ENCODE measurements around the gene CACNB2.
A peak's percentile ranks its signal among the peaks of the same experiment; 100 is the strongest.

CACNB2 gene

DNA sequence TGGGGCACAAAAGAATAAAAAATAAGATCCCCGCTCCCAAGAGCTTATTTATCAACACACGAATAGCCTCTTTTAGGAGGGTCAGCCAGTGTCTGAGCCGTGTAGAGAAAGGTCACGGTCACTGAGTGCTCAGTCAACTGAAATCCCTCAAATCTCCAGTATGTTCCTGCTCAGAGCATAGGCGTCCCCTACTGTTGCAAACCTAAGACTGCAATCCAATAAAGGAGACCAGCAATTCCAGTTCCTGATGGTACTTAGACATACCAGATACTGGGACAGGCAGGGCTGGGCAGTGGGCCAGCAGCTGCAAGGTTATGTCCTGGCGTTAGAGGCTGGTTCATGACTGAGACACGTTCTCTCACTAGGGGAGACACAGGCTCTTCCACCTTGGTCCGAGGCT, 93.6 kb downstream of the CACNB2 start:
- FAIRE-seq = no peak

DNA sequence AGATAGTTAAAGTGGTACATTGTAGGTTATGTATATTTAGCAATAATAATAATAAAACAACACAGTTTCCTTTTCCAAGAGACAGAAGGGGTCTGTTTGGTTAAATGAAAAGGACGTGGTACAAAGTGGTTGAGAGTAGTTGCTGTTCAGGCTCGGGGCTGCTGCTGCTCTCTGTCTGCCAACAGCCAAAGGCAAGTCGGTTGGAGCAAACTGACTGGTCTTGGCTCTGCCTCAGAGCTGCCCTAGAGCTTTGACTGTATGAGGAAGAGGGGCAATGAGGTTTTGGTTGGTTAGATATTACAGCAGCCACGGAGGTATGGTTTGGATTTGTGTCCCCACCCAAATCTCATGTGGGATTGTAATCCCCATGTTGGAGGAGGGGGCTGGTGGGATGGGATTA, 95.3 kb downstream of the CACNB2 start:
- FAIRE-seq = no peak

DNA sequence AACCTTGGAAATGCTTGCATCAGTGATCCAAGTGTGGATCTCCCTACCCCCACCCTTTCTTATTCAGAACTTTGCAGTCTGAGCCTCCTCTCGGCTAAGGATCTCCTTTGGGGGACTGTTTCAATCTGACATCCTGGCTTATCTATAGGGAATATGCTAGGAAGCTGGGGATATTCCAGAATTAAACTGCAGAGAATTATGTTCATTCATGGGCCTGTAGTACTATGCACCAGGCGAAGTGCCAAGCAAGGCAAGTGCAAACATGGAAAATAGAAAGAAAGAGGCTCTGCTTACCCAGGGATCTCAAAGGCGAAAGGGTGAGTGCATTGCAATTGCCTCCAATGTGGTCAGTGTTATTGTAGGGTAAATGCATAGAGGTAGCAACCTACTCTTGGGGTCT, 96.5 kb downstream of the CACNB2 start:
- FAIRE-seq = no peak

DNA sequence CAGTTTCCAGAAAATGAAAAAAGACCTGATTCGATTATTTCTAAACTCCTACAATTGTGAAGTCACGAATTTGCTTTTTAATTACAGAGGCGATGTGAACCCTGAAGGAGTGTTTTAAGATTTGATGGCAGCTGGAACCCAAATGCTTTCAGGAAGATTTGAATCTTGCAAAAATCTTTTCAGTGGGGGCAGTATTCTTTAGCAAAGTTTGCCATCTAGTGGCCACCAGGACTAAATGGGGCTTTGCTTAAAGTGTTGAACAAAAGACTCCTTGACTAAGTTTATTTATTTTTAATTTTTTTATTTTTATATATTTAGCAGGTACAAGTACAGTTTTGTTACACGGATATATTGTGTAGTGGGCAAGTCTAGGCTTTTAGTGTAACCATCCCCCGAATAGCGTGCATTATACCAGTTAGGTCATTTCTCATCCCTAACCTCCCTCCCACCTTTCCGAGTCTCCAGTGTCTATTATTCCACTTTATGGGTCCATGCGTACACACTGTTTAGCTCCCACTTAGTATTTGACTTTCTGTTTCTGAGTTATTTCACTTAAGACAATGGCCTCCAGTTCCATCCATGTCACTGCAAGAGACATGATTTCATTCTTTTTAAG, 98.8 kb downstream of the CACNB2 start:
- FAIRE-seq = peak; percentile 81

DNA sequence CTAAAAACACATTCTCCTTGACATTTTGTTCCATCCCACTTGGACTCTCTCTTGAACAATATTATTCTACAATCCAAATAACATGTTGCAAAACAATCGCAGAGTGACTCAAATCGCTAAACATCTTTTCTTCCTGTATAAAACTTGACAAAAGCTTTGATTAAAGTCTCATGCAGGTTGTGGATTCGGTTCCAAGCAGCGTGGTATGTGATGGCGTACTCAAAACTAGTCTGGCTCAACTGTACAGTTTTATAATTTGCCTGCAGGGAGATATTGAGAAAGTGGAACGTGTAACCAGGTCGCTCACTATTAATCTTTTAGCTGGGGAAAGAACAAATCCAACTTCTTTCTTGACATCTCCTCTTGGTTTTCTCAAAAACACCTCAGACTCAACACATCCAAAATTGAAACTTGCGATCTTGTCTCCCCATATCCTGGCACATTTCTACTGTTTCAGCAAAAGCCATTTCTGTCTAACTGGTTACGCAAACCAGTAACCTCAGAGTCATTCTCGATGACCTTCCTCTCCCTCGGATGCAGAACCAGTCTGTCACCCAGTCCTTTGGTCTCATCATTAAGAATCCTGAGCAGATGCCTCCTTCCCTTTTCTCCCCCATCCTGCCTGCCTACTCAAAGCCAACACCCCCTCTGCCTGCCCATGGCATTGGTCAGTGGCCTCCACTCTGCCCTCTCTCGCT, 100.1 kb downstream of the CACNB2 start:
- no peak for FAIRE-seq

DNA sequence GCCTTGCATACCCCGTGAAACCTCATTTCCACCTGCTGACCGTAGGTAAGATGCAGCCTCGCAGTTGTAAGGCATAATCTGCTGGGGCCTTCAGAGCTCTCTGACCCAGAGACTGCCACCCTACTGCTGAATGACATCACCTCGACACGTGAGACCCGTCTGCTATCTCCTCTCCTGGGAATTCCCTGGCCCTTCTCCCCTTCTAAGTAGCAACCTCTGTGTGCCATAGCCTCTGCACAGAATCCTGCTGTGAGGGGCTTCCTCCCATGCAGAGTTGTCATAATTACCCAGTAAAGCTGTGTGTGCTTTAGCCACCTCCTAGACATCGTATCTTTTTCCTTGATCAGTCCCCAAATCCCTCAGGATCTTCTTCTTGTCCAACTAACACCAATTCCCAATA, 106.7 kb downstream of the CACNB2 start:
- no peak for FAIRE-seq

DNA sequence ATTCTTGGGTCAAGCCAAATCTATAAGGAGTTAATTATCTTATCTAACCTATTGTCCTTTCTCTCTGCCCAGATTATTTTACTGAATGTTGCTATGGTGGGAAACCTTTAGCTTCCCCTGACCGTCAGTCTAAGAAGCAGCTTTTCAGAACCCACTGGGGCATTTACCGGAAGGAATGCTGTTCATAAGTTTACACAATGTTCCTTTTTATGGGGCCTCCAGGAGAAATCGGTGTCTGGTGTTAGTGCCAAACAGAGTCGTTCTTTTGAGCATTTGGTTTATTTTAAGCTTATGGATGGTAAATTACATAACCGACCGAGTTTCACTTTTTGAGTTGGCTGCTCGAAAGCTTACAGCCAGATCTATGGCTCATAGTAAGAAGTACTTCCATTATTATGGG, 111.9 kb downstream of the CACNB2 start:
- no peak for FAIRE-seq

DNA sequence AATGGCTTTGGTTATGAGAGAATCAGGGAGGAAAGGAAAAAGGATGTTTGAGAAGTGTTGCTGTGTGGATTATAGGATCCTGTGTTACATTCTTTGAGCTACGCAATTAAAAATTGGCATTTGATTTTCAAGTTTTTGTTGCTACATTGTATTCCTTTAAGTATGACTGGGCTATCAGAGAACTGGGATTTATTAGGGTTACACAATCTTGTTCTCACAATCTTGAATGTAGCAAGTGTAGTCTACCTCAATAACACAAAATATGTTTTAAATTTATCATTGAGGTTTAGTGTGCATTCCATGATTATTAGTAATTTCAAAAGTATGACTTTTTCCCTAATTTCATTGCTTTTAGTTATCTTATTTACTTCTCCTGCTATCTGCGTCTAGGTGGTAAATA, 113.9 kb downstream of the CACNB2 start:
- FAIRE-seq = no peak

DNA sequence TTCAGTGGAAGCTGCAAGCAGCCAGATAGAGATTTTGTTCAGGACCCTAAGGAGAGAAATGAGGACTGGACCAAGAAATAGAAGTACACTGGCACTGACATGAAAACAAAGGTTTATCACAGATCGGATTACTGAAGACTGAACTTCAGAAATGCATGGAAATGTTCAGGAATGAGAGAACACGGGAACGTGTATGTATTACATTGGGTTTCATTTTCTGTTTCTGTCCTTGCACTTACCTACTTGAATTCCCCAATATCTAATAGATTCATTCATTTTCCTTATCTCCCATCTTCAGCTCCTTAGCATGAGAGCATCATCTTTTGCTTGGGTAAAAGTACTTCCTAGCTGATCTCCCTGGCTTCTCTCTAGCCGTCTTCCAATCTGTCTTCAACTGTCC, 114.5 kb downstream of the CACNB2 start:
- FAIRE-seq = no peak

DNA sequence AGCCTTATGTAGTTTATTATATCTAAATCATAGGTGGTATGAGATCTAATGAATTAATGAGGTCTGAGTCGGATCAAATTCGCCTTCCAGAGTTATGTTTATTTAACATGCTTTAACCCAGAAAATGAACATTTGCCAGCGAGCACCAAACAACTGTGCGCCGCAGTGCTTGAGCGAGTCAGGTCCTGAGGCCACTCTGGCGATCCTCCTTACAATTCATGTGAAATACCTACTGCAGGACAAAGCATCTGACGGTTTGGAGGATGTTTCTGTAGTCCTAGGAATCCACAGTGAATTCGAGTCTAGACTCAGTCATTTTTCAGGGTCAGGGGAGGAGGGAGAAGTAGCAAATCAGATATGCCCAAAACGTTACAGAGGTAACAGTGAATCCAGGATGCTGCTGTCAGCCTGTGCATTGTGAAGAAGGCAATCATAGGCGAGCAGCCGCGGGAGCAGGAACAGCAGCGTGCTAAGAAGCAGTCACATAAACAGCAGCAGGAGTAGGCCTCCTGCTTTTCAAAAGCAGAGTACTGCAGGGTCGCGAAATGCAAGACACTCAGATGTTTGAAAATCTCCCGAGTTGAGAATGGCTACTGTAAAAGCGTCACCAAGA, 120.2 kb downstream of the CACNB2 start:
- FAIRE-seq = no peak

DNA sequence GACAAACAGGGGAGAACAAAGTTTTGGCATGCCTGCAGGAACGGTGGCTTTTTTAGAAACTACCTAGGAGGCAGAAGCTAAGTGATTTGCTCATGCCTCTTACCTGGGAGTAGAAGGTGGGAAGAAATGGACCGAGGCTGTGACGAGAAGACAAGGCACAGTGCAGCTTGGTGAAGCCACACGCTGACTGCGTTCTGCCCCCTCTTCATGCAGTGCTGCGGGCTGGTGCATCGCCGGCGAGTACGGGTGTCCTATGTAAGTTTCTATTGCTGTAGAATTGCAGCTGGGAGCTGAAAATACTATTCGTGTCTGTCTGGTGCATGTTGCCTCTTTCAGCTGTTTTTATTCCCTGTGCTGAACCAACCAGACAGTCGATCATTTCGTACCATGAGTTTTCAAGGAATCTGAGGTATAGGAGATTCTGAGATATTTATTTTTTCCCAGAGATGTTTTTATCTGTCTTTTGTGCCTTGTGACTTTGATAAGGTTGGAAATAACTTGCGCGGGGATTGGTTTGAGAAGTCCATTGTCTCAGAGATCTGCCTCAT, 120.9 kb downstream of the CACNB2 start:
- FAIRE-seq = no peak

DNA sequence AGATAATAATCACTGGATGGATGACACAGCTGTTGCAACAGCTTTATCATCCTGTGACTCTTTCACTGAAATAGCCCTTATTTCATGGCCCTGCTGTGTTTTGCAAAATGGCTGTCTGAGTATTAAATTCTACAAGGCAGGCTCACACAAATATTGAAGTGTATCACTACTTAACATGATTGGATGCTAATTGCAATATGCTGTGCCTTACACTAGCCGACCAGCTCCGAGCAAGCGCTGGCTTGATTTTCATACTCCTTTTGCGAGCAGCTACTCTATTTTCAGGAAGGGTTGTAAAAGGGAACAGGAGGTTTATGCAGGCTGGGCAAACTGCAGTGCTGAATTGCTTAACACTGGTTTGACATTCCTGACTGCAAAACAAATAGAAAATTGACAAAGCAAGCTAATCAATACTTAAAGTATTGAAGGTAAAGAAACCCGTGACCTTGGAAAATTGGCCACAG, 121.6 kb downstream of the CACNB2 start:
- FAIRE-seq = no peak

DNA sequence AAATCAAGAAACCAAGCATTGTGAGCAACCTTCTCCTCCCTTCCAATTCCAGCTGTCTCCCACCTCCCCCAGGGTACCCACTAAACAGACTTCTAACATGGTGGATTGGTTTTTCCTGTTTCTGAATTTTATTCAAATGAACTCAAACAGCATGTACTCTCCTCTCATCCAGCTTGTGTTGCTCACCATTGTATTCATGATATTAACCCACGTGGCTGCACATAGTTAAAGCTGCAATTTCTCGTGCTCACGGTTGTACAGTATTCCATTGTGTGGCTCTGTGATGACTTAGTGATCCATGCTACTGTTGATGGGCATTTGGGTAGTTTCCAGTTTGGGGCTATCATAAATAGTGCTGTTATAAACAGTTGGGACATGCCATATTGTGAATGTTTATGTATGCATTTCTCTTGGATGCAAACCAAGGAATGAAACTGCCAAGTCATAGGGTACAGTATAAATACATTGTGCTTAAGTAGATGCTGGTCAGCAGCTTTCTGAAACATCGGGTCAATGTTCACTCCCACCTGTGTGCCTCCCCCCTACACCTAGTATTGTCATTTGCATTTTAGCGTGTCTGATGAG, 124.3 kb downstream of the CACNB2 start:
- no peak for FAIRE-seq

DNA sequence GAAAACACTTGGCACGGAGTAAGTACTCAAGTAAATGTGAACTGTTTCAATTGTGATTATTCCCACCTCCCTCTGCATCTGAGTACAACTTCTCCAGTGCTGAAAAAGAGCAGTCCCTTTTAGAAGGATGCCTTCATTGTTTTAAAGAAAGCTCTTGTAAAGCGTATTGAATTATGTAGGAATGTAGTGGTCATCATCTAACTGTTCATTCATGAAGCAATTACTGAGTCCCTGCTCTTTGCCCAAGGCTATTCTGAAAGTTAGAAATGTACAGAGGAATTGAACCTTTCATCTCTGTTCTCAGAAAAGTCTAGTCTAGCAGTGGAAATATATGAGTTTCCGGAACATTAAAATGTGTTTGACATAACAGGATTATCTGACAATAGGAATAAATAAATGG, 127.8 kb downstream of the CACNB2 start:
- no peak for FAIRE-seq

DNA sequence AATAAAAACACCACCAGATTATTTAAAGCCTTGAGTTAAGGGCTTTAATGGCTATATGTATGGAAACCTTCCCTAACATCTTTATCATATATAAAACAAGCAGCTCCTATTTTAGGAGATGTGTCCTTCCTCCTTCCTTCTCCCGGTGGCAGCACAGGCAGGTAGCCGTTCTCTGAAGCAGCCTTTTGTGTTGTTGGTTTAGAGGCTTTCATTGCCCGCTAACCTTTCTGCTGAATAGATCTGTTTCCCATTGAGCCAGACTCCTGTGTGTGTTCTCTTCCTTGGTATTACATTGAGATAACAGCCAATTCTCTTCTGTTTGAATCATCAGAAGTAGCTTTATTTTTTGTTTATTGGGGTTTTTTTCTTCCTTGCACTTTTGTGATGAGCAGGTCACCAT, 131.3 kb downstream of the CACNB2 start:
- no peak for FAIRE-seq

DNA sequence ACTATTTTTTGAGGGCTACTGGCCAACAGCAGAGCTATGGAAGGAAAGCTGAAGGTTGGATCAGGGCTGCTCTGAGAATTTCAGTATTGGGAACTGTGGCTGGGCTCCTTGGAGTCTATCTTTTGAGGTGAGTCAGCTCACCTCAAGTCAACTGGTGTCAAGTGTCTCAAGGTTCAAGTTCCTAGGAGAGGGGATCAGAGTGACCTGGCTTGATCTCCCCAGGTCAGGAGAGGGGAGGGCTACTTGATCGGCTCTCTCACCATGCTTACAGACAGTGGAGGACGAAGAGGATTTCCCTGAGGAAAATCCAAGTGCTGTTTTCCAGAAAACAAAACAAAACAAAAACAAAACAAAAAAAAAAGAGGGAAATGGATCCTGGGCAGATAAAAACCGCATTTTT, 132.8 kb downstream of the CACNB2 start:
- FAIRE-seq = no peak

DNA sequence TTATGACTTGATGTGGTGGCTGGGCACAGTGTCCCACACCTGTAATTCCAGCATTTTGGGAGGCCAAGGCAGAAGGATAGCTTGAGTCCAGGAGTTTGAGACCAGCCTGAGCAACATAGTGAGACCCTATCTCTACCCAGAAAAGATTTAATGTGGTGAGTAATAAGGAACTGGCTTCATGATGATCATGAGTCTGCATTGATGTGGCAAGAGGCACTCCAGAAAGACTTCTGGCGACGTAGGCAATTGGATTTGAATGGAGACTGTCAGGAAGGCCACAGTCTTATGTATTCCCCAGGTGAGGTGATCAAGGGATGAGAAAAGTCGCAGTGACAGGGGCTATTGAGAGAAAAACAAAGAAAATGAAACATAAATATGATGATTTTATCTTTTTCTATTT, 138.0 kb downstream of the CACNB2 start:
- FAIRE-seq = no peak

DNA sequence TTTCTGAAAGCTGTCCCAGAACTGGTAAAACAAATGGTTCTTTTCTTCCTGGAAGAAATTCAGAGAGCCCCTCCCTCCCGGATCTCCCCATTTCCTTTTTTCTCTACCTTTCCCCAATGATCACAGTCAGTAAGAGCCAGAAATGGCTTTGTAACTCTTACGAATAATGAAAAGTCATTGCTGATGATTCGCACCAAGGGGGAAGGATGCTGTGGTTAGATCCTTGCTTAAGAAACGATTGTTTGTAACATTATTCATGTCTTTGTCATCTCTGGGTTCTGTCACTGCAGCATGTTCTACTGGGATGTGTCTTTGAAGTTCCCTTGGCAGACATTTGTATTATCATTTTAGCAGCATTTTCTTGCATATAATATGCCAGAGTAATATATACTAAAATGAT, 138.9 kb downstream of the CACNB2 start:
- FAIRE-seq = no peak

DNA sequence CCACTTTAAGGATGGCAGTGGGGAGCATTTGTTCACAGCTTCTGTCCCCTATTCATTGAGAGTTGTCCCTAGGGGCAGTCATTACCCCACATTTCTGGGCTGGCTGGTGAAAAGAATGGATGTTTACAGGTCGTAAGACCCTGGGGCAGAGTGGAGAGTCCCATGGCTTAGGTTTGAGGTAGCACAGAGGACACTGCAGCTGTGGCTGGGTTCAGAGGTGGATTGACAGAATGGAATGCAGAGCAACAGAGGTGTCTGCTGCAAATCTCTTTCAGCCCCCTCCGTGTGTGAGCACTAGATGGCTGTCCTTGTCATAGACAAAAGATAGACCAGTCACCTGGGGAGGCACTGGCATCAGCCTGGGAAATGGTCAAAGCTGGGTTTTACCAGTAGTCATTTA, 141.9 kb downstream of the CACNB2 start:
- no peak for FAIRE-seq

DNA sequence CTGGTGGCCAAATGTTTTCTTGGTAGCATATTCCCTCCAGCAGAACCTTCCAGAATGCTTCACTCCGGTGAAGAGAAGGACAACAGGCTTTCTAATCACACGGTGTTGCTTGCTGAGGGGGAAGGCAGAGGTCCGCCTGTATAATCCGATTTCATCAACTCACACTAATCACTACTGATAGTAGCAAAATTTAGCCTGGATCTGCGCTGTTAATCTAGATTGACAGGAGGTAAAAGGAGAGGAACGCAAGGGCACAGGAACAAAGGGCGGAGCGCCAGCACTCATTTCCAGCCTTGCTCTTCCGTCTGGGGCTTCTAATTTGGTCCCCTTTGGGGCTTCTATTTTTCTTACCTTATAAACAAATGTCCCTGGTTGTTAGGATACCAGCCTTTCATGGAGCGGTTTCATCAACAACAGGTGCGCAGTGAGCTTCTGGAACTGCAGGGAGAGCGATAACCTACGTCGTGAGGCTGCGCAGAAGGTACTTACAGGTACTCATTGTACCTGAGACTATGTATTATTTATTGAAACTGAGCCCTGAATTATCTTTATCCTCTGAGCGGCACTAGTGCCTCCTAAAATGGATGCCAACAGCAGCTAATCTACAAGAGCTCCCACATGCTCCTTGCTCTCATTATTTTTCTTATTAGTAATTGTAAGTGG, 150.6 kb downstream of the CACNB2 start:
- no peak for FAIRE-seq

DNA sequence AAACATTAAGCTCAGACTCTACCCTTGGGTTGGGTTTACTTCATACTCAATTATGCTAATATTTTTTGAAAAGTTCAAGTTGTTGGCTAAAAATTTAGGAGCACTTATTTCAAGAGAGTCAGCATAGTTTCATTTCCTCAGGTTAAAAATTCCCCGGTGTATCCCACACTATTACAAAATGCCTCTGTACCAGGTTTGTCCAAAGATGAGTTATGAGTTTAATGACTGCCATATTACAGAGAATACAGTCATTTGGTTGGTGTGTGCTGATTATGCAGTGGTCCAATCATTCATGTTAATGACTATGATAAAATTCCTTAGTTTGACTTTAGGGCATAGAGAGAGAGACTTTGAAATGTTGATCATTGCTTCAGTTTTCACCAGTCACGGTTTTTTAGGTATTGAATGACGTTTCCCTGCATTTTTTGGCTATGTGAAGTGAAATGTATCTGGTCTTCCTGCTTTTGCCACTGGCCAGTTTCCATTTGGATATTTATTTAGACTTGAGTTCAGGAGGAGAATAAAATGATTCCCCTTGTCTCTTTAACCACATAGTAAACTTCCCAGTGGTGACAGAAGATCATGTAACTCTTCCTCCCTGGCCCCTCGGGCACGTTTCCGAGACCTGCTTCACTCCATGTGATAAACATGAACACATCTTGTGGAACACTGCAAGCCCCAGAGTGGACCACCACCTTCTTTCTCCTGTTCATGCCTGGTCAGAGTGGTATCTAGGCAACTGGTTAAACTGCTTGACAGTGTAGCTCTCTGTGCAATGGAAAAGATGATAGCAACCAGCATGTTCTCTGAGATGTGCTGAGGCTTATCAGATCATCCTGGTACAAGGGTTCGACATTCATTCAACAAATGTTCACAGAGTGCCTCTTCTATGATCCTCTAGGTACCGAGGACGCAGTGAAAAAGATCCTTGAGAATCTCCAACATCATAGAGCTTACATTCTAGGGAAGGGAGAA, 153.6 kb downstream of the CACNB2 start:
- FAIRE-seq = no peak

DNA sequence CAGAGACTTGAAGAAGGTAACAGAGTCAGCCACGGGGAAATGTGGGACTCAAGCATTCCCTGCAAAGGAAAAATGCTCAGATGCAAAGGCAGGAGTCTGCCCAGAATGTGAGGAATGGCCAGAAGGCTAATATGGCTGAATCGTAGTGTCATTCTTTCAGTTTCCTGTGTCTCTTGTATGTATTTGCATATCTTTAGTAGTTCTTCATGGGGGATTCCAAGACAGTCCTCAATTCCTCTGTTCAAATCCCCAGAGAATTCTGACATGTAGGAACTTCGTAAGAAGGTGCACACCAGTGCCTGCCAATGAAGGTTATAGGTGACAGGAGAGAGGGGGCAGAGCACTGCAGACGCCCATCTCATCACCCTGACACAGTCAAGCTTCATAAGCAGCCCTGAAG, 154.4 kb downstream of the CACNB2 start:
- FAIRE-seq = no peak

All from A204.1 (cell line).